GM12865 (cell line): ENCODE results near the gene OPN4.

ENCODE experiments used
- DNase-seq: peaks from one replicate; pipeline ENCODE4 v3.0.0; 2010; ENCODE audit warnings: low read depth
- H3K4me3 ChIP-seq: 2 replicates; pipeline ENCODE4 v1.5.1; 2011; ENCODE audit warnings: mild to moderate bottlenecking, low read depth, low read length, control low read depth
- TF ChIP-seq, protein P1 (sequence below): IDR thresholded peaks from 2 replicates; pipeline ENCODE4 v1.5.1; 2011; ENCODE audit warnings: low read length, control low read depth, low read depth, inconsistent platforms; ENCODE audit not compliant: insufficient read depth; ENCODE audit errors: missing control alignments

Gene OPN4

DNA sequence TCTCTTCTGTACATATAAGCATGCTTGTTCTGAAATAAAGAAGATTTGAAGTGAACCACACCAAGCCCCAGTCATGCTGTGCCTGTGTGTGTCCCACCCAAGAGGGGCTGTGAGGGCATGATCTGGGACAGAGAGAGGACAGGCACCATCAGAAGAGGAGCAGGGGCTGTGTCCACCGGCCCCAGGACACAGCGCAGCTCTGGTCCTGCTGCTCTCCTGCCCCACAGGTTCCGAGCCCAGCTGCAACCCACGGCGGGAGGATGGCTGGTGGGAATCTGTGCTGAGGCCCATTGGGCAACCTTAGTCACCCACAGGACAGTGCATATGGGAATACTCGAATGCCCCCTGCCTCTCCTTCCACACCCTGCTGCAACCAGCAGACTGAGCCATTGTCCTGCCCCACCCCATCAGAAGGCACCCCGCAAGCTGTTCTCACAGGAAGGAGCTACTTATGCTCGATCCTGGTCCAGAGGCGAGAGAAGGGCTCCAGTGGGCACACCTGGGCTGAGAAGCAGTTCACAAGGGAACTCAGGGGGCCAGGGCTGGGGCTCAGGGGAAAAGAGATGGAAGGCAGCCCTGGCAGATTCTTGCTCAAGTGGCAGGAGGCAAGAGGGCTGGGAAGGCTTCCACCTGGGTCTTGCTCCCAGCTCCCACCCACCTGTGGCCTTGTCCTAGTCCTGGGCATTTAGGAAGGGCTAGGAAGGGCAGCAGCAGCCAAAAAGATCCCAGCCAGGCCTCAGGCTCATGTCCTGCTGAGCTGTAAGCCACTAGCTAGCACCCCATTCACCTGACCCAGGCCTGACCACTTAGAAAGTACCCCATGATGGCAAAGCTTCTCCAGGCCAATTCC is 45.9 kb downstream of the OPN4 start:
- no peak for DNase-seq
- TF ChIP-seq, protein P1, sequence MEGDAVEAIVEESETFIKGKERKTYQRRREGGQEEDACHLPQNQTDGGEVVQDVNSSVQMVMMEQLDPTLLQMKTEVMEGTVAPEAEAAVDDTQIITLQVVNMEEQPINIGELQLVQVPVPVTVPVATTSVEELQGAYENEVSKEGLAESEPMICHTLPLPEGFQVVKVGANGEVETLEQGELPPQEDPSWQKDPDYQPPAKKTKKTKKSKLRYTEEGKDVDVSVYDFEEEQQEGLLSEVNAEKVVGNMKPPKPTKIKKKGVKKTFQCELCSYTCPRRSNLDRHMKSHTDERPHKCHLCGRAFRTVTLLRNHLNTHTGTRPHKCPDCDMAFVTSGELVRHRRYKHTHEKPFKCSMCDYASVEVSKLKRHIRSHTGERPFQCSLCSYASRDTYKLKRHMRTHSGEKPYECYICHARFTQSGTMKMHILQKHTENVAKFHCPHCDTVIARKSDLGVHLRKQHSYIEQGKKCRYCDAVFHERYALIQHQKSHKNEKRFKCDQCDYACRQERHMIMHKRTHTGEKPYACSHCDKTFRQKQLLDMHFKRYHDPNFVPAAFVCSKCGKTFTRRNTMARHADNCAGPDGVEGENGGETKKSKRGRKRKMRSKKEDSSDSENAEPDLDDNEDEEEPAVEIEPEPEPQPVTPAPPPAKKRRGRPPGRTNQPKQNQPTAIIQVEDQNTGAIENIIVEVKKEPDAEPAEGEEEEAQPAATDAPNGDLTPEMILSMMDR = no peak
- H3K4me3 ChIP-seq = no peak overlapping the region

DNA sequence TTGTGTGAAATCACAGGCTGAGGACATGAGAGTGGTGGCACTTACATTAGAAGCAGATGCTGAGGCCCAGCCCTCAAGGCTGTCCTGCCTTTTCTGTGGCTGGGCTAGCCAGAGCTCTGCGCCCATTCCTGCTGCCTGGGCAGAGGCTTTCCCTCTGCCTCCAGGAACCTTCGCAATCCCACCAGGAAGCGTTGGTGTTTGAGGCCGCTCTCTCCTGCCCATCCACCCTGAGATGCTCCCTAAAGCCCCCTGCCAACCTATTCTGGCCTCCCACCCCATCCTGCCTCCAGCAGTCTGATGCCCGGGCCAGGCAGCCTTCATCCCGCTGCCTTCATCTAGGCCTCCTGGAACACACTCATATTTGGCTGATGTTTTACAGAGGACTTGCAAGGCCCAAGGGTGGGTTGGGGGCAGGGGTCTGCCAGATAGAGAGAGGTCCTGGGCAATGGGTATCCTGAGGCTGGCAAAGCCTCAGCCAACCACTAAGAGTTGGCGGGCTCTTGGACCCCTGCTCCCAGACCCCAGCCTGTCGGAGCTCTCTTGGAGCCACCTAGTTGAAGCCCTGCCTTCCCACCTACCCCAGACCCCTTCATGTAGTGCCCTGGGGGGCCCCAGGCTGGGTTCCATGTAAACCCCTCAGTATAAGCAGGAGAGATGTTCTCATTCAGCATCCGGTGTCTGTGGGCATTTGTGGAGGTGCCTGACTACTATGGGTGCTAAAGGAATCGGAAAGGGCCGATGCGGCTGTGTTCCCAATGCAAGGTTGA is 46.7 kb downstream of the OPN4 start:
- TF ChIP-seq, protein P1 = no peak
- DNase-seq = no peak
- H3K4me3 ChIP-seq = no peak overlapping the region

DNA sequence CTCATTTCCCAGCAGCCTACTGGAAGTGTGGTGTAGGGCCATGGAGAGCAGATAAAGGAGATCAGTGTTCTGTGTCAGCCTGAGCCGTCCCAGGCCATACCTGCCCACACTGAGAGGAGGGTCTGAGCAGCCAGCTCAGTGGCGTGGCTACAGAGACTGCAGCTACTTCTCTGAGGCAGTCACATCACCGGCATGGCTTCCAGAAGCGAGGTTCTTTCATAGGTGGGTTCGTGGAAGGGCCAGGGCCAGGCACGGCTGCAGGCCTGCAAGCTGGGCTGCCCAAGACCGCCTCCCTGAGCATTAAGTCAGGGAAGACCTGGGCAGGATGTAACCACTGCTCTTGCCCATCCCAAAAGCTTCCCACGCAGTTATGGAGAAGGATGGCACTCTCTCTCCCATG is 48.8 kb downstream of the OPN4 start:
- TF ChIP-seq, protein P1 = no peak
- no peak for DNase-seq

DNA sequence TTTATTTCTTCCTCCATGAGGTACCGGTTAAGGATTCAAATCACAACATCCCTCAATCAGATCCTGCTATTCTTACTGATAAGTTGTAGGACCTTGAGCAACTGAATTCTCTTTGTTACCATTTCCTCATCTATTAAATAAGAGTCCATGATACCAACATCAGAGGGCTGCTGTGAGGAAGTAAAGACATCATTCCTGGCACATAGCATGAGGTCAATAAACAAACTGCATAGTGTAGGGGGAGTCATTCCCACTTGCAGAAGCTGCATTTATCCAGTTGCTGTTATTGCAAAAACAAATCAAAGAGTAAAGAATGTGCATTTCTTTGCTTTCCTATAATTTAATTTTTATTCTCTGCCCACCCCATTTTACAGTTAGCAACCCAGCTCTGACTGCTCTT is 50.8 kb downstream of the OPN4 start:
- no peak overlapping the region for H3K4me3 ChIP-seq
- DNase-seq = no peak
- TF ChIP-seq, protein P1 = no peak

More for the DNA sequence above, 48.8 kb downstream of the OPN4 start:
- no peak overlapping the region for H3K4me3 ChIP-seq

DNA sequence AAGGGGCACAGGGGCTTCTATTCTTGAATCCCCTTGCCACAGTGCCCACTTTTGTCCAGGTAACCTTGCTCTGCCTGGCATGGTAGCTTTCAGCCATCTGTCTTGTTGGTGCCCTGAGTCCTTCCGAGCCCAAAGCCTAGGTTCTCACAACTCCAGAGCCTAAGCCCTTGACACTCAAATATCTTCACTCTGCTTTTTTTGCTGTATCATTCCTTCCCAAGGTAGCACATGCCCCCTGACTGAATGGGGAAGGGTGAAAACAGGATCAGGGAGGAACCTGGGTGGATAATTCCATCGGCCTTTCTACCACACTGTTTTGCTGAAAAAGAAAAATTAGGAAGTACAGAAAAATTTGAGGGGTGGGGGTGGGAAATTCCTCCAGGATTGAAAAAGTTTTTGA is 51.6 kb downstream of the OPN4 start:
- no peak overlapping the region for H3K4me3 ChIP-seq
- TF ChIP-seq, protein P1 = no peak
- DNase-seq = no peak

DNA sequence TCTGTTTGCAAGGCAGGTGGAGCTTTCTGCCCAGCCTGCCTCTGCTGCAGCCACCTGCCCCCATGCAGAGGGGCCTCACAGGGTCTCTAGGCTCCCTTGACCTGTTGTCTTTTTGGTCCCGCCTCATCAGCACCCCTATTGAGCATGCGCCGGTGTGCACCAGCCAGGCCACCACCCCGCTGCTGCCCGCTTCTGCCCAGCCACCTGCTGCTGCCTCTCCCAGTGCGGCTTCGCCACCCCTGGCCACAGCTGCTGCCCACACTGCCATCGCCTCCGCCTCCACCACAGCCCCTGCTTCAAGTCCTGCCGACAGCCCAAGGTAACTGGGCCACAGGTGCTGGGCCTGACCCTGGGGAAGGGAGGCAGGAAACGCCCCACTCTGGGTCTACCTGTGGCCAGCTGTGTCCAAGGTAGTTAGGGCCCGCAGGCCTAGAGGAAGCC is 52.1 kb downstream of the OPN4 start:
- DNase-seq = no peak
- H3K4me3 ChIP-seq = no peak overlapping the region
- TF ChIP-seq, protein P1 = no peak
